K562 (cell line): ENCODE results near the gene PTPRM. TPM values are rescaled to one million over a fixed set of nuclear protein-coding genes. Genes with fewer than 3 reads are reported as not detected.

ENCODE experiments used
- ATAC-seq: fragments of 200-7000 bp; cut with Tn5 transposase; 3 replicates; pipeline ENCODE4 v1.9.1; 2020; ENCODE audit warnings: moderate library complexity
- BruUV-seq: library from RNA; stranded (reverse); fragments of 400-500 nt; replicated peaks from 2 replicates; lab custom pipeline; 2021; lab: Mats Ljungman, UMichigan
- CTCF ChIA-PET: fragments of 300-600 bp; formaldehyde crosslinking; extraction: SDS; loops from one replicate; lab custom pipeline; 2021; ENCODE audit warnings: low intra/inter-chr PET ratio; lab: Yijun Ruan, JAX
- POLR2A ChIA-PET: fragments of 300-600, 350-650 bp; sonication (Branson Sonifier 250); formaldehyde crosslinking; extraction: SDS; loops from one replicate; lab custom pipeline; 2021; ENCODE audit warnings: antibody characterized with exemption, inconsistent platforms; lab: Yijun Ruan, JAX
- DNase-seq, 4 experiments: peaks; one replicate each; pipeline versions ENCODE4 v3.0.0 to v3.0.0-alpha.2; 2011 to 2018; ENCODE audit warnings: low spot score in 3 of 4, mixed read lengths in 3 of 4; ENCODE audit errors: extremely low read depth in 1 of 4
- FAIRE-seq: peaks from 2 replicates; lab custom pipeline; 2011; peaks lifted over from hg19 to GRCh38; lab: Jason Lieb, UNC
- H2AFZ ChIP-seq: 2 replicates; pipeline ENCODE4 v1.6.0; 2011; ENCODE audit warnings: low read depth, low read length, control low read depth, inconsistent platforms
- H3K27ac ChIP-seq: fragments of 200-600 bp; 3 replicates; pipeline ENCODE4 v1.8.0; 2011; ENCODE audit warnings: low read depth, mild to moderate bottlenecking, control low read depth, inconsistent platforms, low read length, moderate library complexity, mixed read lengths; ENCODE audit errors: extremely low read depth
- H3K27me3 ChIP-seq, 2 experiments: fragments of 300-600 bp in 1 of 2; 2 replicates in 1 of 2; 3 replicates in 1 of 2; pipeline versions ENCODE4 v1.6.0 to v1.8.0; 2011; ENCODE audit warnings: inconsistent platforms in 2 of 2, low read length in 2 of 2, mild to moderate bottlenecking in 1 of 2, mixed read lengths in 1 of 2, moderate library complexity in 1 of 2; ENCODE audit not compliant: control insufficient read depth in 2 of 2, insufficient read depth in 2 of 2
- H3K36me3 ChIP-seq: fragments of 300-600 bp; 3 replicates; pipeline ENCODE4 v1.8.0; 2011; ENCODE audit warnings: mild to moderate bottlenecking, low read length, inconsistent platforms; ENCODE audit not compliant: control insufficient read depth, insufficient read depth
- H3K4me1 ChIP-seq, 2 experiments: fragments of 200-600 bp in 1 of 2; replicated peaks in 1 of 2; 2 replicates in 1 of 2; 3 replicates in 1 of 2; pipeline versions ENCODE4 v1.5.1 to v1.8.0; 2011; ENCODE audit warnings: inconsistent platforms in 2 of 2, low read length in 2 of 2, mild to moderate bottlenecking in 1 of 2, mixed read lengths in 1 of 2, moderate library complexity in 1 of 2; ENCODE audit not compliant: control insufficient read depth in 2 of 2, insufficient read depth in 2 of 2
- H3K4me2 ChIP-seq: 2 replicates; pipeline ENCODE4 v1.6.1; 2011; ENCODE audit warnings: low read length, control low read depth, inconsistent platforms, mixed read lengths; ENCODE audit not compliant: insufficient read depth
- H3K4me3 ChIP-seq: fragments of 200-600 bp; sonication (generic), shearing (Covaris generic); 2 replicates; pipeline ENCODE4 v1.5.1; 2016; ENCODE audit warnings: control low read depth, inconsistent platforms
- H3K79me2 ChIP-seq: fragments of 200-600 bp; 3 replicates; pipeline ENCODE4 v1.8.0; 2011; ENCODE audit warnings: low read length, inconsistent platforms; ENCODE audit not compliant: control insufficient read depth, insufficient read depth
- H3K9ac ChIP-seq, 2 experiments: 2 replicates each; pipeline versions ENCODE4 v1.6.0 to v1.6.1; 2011; ENCODE audit warnings: low read depth in 2 of 2, low read length in 2 of 2, control low read depth in 1 of 2, inconsistent platforms in 1 of 2, mild to moderate bottlenecking in 1 of 2, mixed read lengths in 1 of 2; ENCODE audit not compliant: insufficient read depth in 1 of 2
- H3K9me1 ChIP-seq: one replicate; pipeline ENCODE4 v1.6.0; 2011; ENCODE audit warnings: inconsistent platforms, mild to moderate bottlenecking, low read length, moderate library complexity; ENCODE audit not compliant: control insufficient read depth, insufficient read depth
- H3K9me3 ChIP-seq: replicated peaks from 2 replicates; pipeline ENCODE4 v1.5.1; 2011; ENCODE audit warnings: low read depth, low read length, inconsistent platforms; ENCODE audit not compliant: control insufficient read depth, insufficient read depth
- H4K20me1 ChIP-seq: replicated peaks from 2 replicates; pipeline ENCODE4 v1.6.1; 2011; ENCODE audit warnings: low read length, inconsistent platforms, mixed read lengths; ENCODE audit not compliant: control insufficient read depth, insufficient read depth
- C11orf30 ChIP-seq: fragments of 450-650 bp; IDR thresholded peaks from 2 replicates; pipeline ENCODE4 v1.6.1; 2016; ENCODE audit warnings: low read depth, mild to moderate bottlenecking
- HDAC3 ChIP-seq: fragments of 450-650 bp; IDR thresholded peaks from 2 replicates; pipeline ENCODE4 v1.6.1; 2018; ENCODE audit warnings: borderline replicate concordance, mild to moderate bottlenecking, moderate library complexity; ENCODE audit not compliant: partially characterized antibody
- NUFIP1 ChIP-seq: fragments of 450-650 bp; IDR thresholded peaks from 2 replicates; pipeline ENCODE4 v1.6.1; 2018; ENCODE audit not compliant: partially characterized antibody
- PHF8 ChIP-seq: fragments of 200-600 bp; sonication (generic); IDR thresholded peaks from 2 replicates; pipeline ENCODE4 v1.6.1; 2012; ENCODE audit warnings: mixed run types, mild to moderate bottlenecking, inconsistent platforms, low read length, moderate library complexity, borderline replicate concordance
- ZNF584 ChIP-seq: fragments of 200-800 bp; sonication (Bioruptor generic); IDR thresholded peaks from 2 replicates; pipeline ENCODE4 v1.6.1; 2016; ENCODE audit warnings: low read depth, mild to moderate bottlenecking, missing genetic modification characterization, missing compliant biosample characterization
- ZNF586 ChIP-seq: fragments of 450-650 bp; formaldehyde crosslinking; conservative IDR thresholded peaks from 2 replicates; pipeline ENCODE4 v1.4.0; 2020; ENCODE audit warnings: mild to moderate bottlenecking, moderate library complexity
- WGBS: fragments of 100-300 bp; shearing (Covaris generic); methylation state at CpG from one replicate; pipeline ENCODE4 v1.1.6; 2016; ENCODE audit warnings: low coverage, mixed read lengths; ENCODE audit not compliant: insufficient coverage; ENCODE audit errors: missing lambda C conversion rate; 5-methylcytosine and 5-hydroxymethylcytosine counted together
- in situ Hi-C: fragments of 300-500 bp; cut with MboI; formaldehyde crosslinking; loops from 4 replicates; pipeline ENCODE4 v1.15.0; 2018; ENCODE audit warnings: inconsistent platforms, mixed read lengths
- intact Hi-C: fragments of 100-400 bp; cut with micrococcal nuclease; formaldehyde crosslinking; loops from 2 replicates; pipeline ENCODE4 v1.14.2; 2022
- polyA plus RNA-seq, 8 experiments: library from polyadenylated mRNA; depleted of rRNA in 4 of 8; stranded (reverse) in 5 of 8; unstranded in 3 of 8; fragments of >200 nt; fragmentation: Nextera tagmentation in 2 of 8; fragmentation: Illumina TruSeq in 1 of 8; extraction: Ambion mirVana in 2 of 8; extraction: Trizol in 1 of 8; gene quantifications; 2 replicates each; pipeline versions ENCODE4 v1.2.1 to v1.2.3, GENCODE V29; 2011 to 2014; ENCODE audit warnings: inconsistent platforms in 1 of 8, missing spikeins in 1 of 8
- total RNA-seq, 7 experiments: library from RNA; depleted of rRNA in 6 of 7; stranded (reverse); fragments of >200 nt in 6 of 7; fragmentation: Illumina TruSeq in 2 of 7; extraction: Trizol in 2 of 7; gene quantifications; 2 replicates each; pipeline versions ENCODE4 v1.2.1 to v1.2.3, GENCODE V29; 2011 to 2021; ENCODE audit warnings: low replicate concordance in 1 of 7
- TF ChIP-seq, protein P1 (sequence below): fragments of 450-650 bp; formaldehyde crosslinking; IDR thresholded peaks from 2 replicates; pipeline ENCODE4 v1.4.0; 2022; ENCODE audit warnings: missing genetic modification characterization

PTPRM gene
- total and polyA plus RNA-seq, 9 of the 15 experiments (the other 6 are each of a cell fraction or from before 2014, with no cell fraction given) = 0.03 to 0.16 (median 0.08) TPM; not detected in 3

DNA sequence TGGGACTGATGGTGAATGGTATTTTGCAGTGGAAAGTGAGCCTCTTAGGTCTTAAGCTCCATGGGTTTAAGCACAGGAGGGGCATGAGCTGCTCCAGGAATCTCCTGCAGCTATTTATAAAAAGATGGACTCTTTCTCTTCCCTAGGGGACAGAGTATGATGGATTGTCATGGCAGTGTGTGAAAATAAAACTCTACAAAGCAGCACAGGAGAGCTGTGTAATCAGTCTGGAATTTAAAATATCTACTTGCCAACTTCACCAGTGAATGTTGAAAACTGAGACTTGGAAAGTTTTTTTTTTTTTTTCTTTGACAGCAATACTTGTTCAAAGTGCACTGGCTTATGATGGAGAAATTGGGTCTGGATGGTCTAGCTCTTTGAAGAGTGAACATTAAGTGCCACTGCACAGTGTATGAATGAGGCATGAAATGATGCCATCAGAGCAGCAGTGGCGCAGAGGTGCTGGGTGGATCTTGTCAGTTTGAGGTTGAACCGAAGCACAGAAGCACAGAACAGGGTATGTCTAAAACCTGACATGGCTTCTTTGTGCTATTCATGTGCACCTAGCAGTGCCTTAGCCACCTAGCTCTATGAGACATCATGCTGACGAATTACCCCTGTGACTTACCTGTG is 245.4 kb downstream of the PTPRM start:
- H2AFZ ChIP-seq = no peak overlapping the region
- no peak for FAIRE-seq
- no peaks in the 10 kb centered on the region; the same call in 1 of the 2 replicates for H3K9me3 ChIP-seq
- in situ Hi-C loops (no loop called here), intact Hi-C loops (no loop called here)
- H3K4me3 ChIP-seq = no peak overlapping the region
- POLR2A ChIA-PET = no interaction called here
- H3K27me3 ChIP-seq = no peaks in the 10 kb centered on the region
- CTCF ChIA-PET = no interaction called here
- no peaks in the 10 kb centered on the region for H3K9me1 ChIP-seq
- 0% methylated on average over 3 of the region's 3 CpGs for WGBS
- no peak for DNase-seq
- no peak overlapping the region for H3K27ac ChIP-seq
- no peak overlapping the region for H3K9ac ChIP-seq
- H3K4me2 ChIP-seq = no peak overlapping the region
- no peaks in the 10 kb centered on the region for H3K79me2 ChIP-seq
- TF ChIP-seq ZNF586 (CRISPR knock-in tag) (no peak), NUFIP1 (no peak), C11orf30 (no peak), PHF8 (no peak), HDAC3 (no peak), ZNF584 (CRISPR knock-in tag) (no peak)
- TF ChIP-seq, protein P1, sequence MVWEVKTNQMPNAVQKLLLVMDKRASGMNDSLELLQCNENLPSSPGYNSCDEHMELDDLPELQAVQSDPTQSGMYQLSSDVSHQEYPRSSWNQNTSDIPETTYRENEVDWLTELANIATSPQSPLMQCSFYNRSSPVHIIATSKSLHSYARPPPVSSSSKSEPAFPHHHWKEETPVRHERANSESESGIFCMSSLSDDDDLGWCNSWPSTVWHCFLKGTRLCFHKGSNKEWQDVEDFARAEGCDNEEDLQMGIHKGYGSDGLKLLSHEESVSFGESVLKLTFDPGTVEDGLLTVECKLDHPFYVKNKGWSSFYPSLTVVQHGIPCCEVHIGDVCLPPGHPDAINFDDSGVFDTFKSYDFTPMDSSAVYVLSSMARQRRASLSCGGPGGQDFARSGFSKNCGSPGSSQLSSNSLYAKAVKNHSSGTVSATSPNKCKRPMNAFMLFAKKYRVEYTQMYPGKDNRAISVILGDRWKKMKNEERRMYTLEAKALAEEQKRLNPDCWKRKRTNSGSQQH (CRISPR knock-in tag) = no peak
- ATAC-seq = no peak
- no peaks in the 10 kb centered on the region for H4K20me1 ChIP-seq
- BruUV-seq = no TSS peak
- H3K36me3 ChIP-seq = no peaks in the 10 kb centered on the region
- H3K4me1 ChIP-seq = no peaks in the 10 kb centered on the region
